AG09319 (cell line): ENCODE data around the gene FBLIM1.

Source experiments
- DNase-seq: peaks from one replicate; pipeline ENCODE4 v3.0.0-alpha.2; 2010; ENCODE audit warnings: low read depth; ENCODE audit errors: extremely low read depth
- CTCF ChIP-seq: IDR thresholded peaks from 2 replicates; pipeline ENCODE4 v1.5.1; 2011; ENCODE audit warnings: low read depth, mild to moderate bottlenecking, inconsistent platforms, low read length, moderate library complexity

Gene FBLIM1

GRCh38 chr1:15735304-15736037 is 23.1 kb upstream of the FBLIM1 start:
- no peak for TF ChIP-seq CTCF
- DNase-seq: no peak

GRCh38 chr1:15736038-15736891 is 22.3 kb upstream of the FBLIM1 start, which contains the start of gene SLC25A34:
Gene SLC25A34, plus strand, starts transcription at chr1:15736258. Its CDS starts 228 bp downstream, at chr1:15736486.
- TF ChIP-seq CTCF: no peak
- no peak for DNase-seq

- DNase-seq: no peak
- no peak for TF ChIP-seq CTCF
These were observed 21.7 kb upstream of the FBLIM1 start for GRCh38 chr1:15736892-15737261.

GRCh38 chr1:15737324-15738319 is 21.0 kb upstream of the FBLIM1 start:
- no peak for DNase-seq
- TF ChIP-seq CTCF: no peak

- no peak for TF ChIP-seq CTCF
- DNase-seq: no peak
These were observed 20.0 kb upstream of the FBLIM1 start for GRCh38 chr1:15738416-15739113.

- no peak for TF ChIP-seq CTCF
- DNase-seq: no peak
These were observed 19.3 kb upstream of the FBLIM1 start for GRCh38 chr1:15739259-15739658.
